ENCODE results near the gene HPCAL1.

DNA sequence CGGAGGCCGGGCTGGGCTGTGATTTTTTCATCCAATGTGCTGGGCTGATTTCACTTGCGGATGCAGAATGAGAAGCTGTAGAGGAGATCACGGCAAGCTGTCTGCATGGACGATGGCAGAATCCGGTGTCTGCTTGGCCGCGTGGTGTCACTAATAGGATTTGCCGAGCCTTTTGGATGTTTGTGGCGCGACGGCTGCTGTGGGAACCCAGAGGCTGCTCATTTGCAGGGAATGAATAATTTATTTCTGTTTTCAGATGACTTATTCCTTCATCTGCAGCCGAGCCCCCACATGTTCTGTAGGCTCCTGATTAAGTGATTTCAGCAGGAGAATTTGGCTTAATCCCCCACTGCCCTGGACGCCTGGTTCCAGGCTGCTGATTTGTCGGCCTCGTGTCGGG is 82.8 kb downstream of the HPCAL1 start:
- TF ChIP-seq, protein P1, sequence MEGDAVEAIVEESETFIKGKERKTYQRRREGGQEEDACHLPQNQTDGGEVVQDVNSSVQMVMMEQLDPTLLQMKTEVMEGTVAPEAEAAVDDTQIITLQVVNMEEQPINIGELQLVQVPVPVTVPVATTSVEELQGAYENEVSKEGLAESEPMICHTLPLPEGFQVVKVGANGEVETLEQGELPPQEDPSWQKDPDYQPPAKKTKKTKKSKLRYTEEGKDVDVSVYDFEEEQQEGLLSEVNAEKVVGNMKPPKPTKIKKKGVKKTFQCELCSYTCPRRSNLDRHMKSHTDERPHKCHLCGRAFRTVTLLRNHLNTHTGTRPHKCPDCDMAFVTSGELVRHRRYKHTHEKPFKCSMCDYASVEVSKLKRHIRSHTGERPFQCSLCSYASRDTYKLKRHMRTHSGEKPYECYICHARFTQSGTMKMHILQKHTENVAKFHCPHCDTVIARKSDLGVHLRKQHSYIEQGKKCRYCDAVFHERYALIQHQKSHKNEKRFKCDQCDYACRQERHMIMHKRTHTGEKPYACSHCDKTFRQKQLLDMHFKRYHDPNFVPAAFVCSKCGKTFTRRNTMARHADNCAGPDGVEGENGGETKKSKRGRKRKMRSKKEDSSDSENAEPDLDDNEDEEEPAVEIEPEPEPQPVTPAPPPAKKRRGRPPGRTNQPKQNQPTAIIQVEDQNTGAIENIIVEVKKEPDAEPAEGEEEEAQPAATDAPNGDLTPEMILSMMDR (IDR thresholded peaks at IDR 0.05; ENCODE audit: insufficient read depth, low read depth, low read length), result no peak
- no peak for TF ChIP-seq EZH2 (IDR thresholded peaks at IDR 0.05; ENCODE audit: insufficient read depth, low read length)
